GM19452 (cell line): ENCODE results near the gene BTG2.
A peak's percentile ranks its signal among the peaks of the same experiment; 100 is the strongest.
"Not testable (repeated sequence)": the region's sequence is repeated elsewhere in the genome, so short reads cannot be mapped to it uniquely, and the experiment has no call there.

Experiments
- ATAC-seq: cut with Tn5 transposase; IDR thresholded peaks from one replicate; pipeline ENCODE4 v1.9.1; 2021; ENCODE audit not compliant: unreplicated experiment

Gene BTG2

DNA sequence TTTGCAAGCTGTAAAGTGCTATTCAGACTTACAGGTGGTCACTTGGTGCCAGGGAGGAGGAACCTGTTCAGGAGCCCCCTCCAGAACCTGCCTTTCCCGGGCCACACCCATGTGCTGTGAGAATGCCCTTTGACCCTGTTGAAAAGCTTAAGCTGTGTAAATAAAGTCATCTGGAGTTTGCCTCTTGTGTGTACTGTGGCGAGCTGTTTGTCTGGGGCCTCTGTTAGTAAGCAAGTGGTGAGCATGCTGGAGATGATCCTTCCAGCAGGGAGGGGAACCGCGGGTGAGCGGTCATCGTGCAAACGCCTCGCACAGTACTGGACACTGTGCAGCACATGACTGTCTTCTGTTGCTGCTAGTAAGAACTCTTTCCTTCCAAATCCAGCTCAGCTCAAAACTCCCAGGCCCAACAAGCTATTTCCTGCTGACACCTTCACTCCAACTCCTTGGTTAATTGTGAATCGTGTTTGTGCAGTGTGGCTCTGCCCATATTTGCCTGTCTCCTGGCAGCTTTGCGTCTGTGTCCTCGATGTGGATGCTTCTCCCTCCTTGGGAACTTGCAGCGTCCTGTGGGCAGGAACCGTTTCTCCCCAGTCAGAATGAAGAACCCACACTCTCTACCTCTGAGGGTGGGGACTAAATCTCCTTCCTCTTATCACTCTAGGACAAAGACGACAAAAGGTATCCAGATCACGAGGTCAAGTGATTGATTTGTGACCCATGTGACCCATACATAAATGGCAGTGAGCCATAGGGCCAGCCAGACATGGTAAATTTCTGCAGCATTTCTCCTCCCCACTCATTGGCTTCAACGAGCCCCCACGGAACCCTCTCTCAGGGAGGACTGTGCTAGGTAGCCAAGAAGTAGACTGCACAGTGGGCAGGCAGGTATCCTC, 13.9 kb upstream of the BTG2 start:
- ATAC-seq, result no peak

DNA sequence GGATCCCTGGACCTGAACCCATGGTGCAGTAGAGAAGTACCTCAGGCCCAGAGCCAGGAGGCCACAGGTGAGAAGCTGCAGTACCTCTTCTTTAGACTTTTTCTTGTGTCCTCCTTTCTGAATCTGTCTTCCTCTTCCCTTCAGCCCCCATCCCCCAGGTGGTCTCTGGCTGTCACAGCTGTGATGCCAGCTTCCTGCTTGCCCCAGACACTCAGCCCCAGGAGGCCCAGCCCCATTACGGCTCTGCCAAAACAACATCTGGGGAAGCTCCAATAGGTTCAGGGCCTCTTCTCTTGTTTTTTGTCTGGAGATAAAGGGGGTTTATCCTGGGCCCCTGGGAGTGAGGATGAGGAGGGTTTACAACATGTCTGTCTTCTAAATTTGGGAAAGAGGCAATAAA, 9.5 kb upstream of the BTG2 start:
- no peak for ATAC-seq

DNA sequence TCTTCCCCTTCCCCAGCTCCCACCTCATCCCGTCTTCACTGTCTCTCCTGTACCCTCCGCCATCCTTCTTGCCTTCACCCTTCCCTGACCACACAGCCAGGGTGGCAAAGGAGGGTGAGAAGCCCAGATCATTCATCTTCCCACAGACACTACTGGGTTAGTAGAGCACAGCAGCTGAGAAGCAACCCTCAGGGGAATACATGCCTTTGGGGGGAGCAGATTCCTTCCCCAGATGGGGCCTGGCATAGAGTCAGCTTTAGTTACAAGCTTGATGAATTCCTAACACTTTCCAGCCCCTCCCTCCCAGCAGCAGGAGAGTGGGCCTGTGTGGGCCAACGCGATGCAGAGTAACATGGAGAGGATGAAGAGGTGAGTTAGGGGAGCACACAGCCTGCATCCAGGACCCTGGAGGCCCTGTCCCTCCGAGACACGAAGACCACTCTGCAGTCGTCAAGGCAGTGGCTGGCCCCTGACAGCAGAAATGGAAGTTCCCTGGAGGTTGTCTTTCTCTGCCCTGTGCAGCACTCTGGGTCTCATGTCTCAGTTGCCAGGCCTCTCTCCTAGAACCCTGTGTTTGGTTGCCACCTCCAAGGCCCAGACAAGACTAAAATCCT, 8.8 kb upstream of the BTG2 start:
- no peak for ATAC-seq

DNA sequence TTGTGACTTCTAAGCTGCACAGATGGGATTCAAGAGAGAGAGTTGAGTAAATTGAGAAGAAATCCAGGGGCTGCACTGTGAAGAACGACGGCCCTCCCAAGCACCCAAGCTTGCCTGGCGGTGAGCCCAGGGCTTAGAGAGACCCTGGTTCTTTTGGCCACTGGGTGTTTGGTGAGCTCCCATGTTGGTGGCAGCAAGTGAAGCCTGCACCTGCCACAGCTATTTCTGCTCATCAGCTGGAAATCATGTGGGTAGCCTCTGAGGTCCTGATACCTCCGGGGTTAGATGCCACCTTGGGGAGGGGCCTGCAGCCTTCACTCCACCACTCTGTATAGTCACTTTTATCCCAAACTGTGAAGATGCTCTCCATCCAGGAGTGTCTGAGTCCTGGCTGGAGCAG, 6.2 kb upstream of the BTG2 start:
- no peak for ATAC-seq

DNA sequence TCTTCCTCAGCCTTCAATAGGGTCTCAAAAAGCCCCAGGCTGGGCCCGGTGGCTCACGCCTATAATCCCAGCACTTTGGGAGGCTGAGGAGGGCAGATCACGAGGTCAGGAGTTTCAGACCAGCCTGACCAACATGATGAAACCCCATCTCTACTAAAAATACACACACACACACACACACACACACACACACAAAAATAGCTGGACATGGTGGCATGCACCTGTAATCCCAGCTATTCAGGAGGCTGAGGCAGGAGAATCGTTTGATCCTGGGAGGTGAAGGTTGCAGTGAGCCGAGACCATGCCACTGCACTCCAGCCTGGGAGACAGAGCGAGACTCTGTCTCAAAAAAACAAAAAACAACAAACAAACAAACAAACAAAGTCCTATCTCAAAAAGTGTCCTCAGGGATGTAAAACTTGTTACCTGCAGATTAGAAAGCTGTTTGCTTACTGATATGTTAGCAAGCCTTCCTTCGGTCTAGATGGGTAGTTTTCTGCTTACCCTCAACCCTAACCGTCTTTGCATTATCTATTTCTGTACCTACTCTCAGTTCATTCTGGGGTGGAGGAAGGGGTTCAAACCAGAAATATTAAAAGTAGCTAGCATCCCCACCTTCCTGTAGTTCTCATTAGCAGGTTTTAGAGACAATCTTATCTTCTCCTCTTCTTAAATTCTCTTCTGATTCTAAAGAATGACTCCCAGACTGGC, 5.4 kb upstream of the BTG2 start:
- not testable (repeated sequence) for ATAC-seq

- ATAC-seq, result no peak
Observed at GRCh38 chr1:203300441-203301330, 4.6 kb upstream of the BTG2 start.

- no peak for ATAC-seq
Observed at GRCh38 chr1:203301331-203301668, 4.0 kb upstream of the BTG2 start.

DNA sequence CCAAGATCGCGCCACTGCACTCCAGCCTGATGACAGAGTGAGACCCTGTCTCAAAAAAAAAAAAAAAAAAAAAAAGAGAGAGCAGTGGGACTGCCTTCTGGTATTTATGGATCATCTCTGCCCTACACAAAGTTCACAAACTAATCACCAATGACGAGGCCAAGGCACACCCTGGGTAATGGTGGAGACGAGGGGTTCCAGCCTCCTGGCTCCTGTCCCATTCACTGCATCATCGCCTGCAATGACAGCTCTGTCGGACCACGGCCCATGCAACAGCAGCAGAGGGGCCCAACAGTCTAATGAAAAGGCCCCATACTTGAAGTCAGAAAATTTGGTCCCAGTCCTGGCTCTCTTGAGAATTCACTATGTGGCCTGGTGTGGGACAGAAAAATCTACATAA, 2.9 kb upstream of the BTG2 start:
- no peak for ATAC-seq

- ATAC-seq, result no peak
Observed at GRCh38 chr1:203302894-203303293, 2.4 kb upstream of the BTG2 start.

DNA sequence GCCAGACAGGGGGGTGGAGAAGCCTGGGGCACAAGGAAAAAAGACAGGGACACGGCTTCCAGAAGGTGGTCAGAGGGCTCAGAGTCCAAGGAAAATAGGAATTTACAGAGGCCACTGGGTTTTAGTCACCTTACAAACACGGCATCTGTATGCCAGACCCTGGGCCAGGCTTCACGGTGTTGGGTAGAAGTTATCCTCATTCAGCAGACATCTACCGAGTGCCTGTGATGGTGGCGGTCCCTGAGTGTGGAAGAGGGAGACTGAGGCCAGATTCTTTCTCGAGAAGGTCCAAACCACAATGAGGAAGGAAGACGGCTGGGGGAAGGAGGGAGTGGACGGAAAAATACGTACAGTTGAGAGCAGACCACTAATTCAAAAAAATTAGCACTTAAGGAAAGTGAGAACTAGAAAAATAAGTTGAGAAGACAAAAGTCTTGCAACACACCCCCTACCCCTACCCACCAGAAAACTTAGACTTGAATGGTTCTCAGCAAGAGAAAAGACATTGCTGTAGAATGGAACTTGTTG, 864 bp upstream of the BTG2 start:
- no peak for ATAC-seq

GRCh38 chr1:203305809-203306088, 430 bp downstream of the BTG2 start:
- peak; percentile 2 for ATAC-seq

- no peak for ATAC-seq
Observed at GRCh38 chr1:203306089-203306964, 1.0 kb downstream of the BTG2 start.

GRCh38 chr1:203306965-203307541, 1.7 kb downstream of the BTG2 start:
- ATAC-seq, result no peak

DNA sequence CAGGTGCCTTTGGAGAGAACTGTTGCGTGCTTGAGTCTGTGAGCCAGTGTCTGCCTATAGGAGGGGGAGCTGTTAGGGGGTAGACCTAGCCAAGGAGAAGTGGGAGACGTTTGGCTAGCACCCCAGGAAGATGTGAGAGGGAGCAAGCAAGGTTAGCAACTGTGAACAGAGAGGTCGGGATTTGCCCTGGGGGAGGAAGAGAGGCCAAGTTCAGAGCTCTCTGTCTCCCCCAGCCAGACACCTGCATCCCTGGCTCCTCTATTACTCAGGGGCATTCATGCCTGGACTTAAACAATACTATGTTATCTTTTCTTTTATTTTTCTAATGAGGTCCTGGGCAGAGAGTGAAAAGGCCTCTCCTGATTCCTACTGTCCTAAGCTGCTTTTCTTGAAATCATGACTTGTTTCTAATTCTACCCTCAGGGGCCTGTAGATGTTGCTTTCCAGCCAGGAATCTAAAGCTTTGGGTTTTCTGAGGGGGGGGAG, 2.4 kb downstream of the BTG2 start:
- no peak for ATAC-seq

GRCh38 chr1:203308328-203308922, 3.1 kb downstream of the BTG2 start:
- ATAC-seq, result no peak

DNA sequence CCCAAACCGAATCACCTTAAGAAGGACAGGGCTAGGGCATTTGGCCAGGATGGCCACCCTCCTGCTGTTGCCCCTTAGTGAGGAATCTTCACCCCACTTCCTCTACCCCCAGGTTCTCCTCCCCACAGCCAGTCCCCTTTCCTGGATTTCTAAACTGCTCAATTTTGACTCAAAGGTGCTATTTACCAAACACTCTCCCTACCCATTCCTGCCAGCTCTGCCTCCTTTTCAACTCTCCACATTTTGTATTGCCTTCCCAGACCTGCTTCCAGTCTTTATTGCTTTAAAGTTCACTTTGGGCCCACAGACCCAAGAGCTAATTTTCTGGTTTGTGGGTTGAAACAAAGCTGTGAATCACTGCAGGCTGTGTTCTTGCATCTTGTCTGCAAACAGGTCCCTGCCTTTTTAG, 3.6 kb downstream of the BTG2 start:
- ATAC-seq, result no peak

- no peak for ATAC-seq
Observed at GRCh38 chr1:203311368-203312301, 6.3 kb downstream of the BTG2 start.
